Keratinocyte (primary cell): ENCODE results near the gene ZCCHC17. TPM values are rescaled to one million over a fixed set of nuclear protein-coding genes. Genes with fewer than 3 reads are reported as not detected.

Experiments used
- DNase-seq: peaks from one replicate; pipeline ENCODE4 v3.0.0-alpha.2; 2011; ENCODE audit warnings: low read depth, missing footprints, low spot score
- FAIRE-seq: peaks from 2 replicates; lab custom pipeline; 2011; peaks lifted over from hg19 to GRCh38; lab: Jason Lieb, UNC
- H2AFZ ChIP-seq: 2 replicates; pipeline ENCODE4 v1.6.0; 2012; ENCODE audit warnings: low read length, control low read depth, inconsistent platforms; ENCODE audit not compliant: control insufficient read depth
- H3K27ac ChIP-seq: 2 replicates; pipeline ENCODE4 v1.5.1; 2011; ENCODE audit warnings: low read length; ENCODE audit not compliant: control insufficient read depth, insufficient read depth
- H3K27me3 ChIP-seq: 3 replicates; pipeline ENCODE4 v1.6.0; 2011; ENCODE audit warnings: low read length; ENCODE audit not compliant: control insufficient read depth, insufficient read depth; ENCODE audit errors: extremely low read depth
- H3K36me3 ChIP-seq, 2 experiments: 2 replicates in 1 of 2; 3 replicates in 1 of 2; pipeline ENCODE4 v1.5.1; 2011; ENCODE audit warnings: low read length in 2 of 2, mild to moderate bottlenecking in 1 of 2; ENCODE audit not compliant: control insufficient read depth in 2 of 2, insufficient read depth in 2 of 2; ENCODE audit errors: extremely low read depth in 1 of 2
- H3K4me1 ChIP-seq: 3 replicates; pipeline ENCODE4 v1.5.1; 2011; ENCODE audit warnings: low read length; ENCODE audit not compliant: control insufficient read depth, insufficient read depth; ENCODE audit errors: extremely low read depth
- H3K4me2 ChIP-seq: 3 replicates; pipeline ENCODE4 v1.6.0; 2011; ENCODE audit warnings: low read depth, low read length; ENCODE audit not compliant: control insufficient read depth, insufficient read depth; ENCODE audit errors: extremely low read depth
- H3K4me3 ChIP-seq, 3 experiments: fragments of 200-600 bp in 1 of 3; sonication (generic) in 1 of 3; 2 replicates in 2 of 3; 3 replicates in 1 of 3; pipeline ENCODE4 v1.5.1; 2011 to 2016; ENCODE audit warnings: low read length in 3 of 3, mild to moderate bottlenecking in 3 of 3, control low read depth in 2 of 3, inconsistent platforms in 1 of 3, low read depth in 1 of 3, mixed read lengths in 1 of 3, mixed run types in 1 of 3, moderate library complexity in 1 of 3; ENCODE audit not compliant: control insufficient read depth in 2 of 3, insufficient read depth in 2 of 3; ENCODE audit errors: extremely low read depth in 1 of 3
- H3K79me2 ChIP-seq: 2 replicates; pipeline ENCODE4 v1.6.0; 2012; ENCODE audit warnings: low read length; ENCODE audit not compliant: control insufficient read depth, insufficient read depth
- H3K9ac ChIP-seq: 3 replicates; pipeline ENCODE4 v1.6.0; 2011; ENCODE audit warnings: low read length; ENCODE audit not compliant: control insufficient read depth, insufficient read depth; ENCODE audit errors: extremely low read depth
- H3K9me1 ChIP-seq: 3 replicates; pipeline ENCODE4 v1.6.0; 2011; ENCODE audit warnings: low read length; ENCODE audit not compliant: control insufficient read depth, insufficient read depth; ENCODE audit errors: extremely low read depth
- H3K9me3 ChIP-seq: 2 replicates; pipeline ENCODE4 v1.5.1; 2012; ENCODE audit warnings: low read depth, low read length; ENCODE audit not compliant: control insufficient read depth
- H4K20me1 ChIP-seq: 3 replicates; pipeline ENCODE4 v1.6.0; 2011; ENCODE audit warnings: low read length; ENCODE audit not compliant: control insufficient read depth, insufficient read depth; ENCODE audit errors: extremely low read depth
- EZH2 ChIP-seq: IDR thresholded peaks from one replicate; pipeline ENCODE4 v1.6.1; 2012; ENCODE audit warnings: inconsistent platforms, mild to moderate bottlenecking, low read length, moderate library complexity
- dilution Hi-C: fragments of 300-500 bp; cut with MboI; formaldehyde crosslinking; loops from one replicate; pipeline ENCODE4 v1.7.0; 2020; ENCODE audit warnings: low sequenced_read_pairs; ENCODE audit not compliant: extremely low pct_ligation_motif_present
- polyA plus RNA-seq, 5 experiments: library from polyadenylated mRNA; depleted of rRNA in 3 of 5; stranded (reverse) in 3 of 5; stranded (forward) in 1 of 5; unstranded in 1 of 5; fragments of >200 nt; gene quantifications; 1 replicate in 1 of 5; 2 replicates in 3 of 5; 3 replicates in 1 of 5; pipeline versions ENCODE4 v1.2.1 to v1.2.3, GENCODE V29; 2011 to 2012; ENCODE audit warnings: missing spikeins in 2 of 5, low read depth in 1 of 5, low replicate concordance in 1 of 5
- TF ChIP-seq, protein P1 (sequence below), 3 experiments: IDR thresholded peaks in 1 of 3; conservative IDR thresholded peaks in 1 of 3; optimal IDR thresholded peaks in 1 of 3; 2 replicates in 2 of 3; 3 replicates in 1 of 3; pipeline versions ENCODE3 to v1.5.1; 2011; ENCODE audit warnings: low read length in 3 of 3, mild to moderate bottlenecking in 3 of 3, moderate library complexity in 2 of 3, control low read depth in 1 of 3, inconsistent platforms in 1 of 3; ENCODE audit not compliant: insufficient read depth in 2 of 3; ENCODE audit errors: extremely low read depth in 1 of 3

Gene ZCCHC17
- polyA plus RNA-seq, 1 donor (not counting 4 experiments of a cell fraction or from before 2014, with no cell fraction given) = 70.0 TPM

DNA sequence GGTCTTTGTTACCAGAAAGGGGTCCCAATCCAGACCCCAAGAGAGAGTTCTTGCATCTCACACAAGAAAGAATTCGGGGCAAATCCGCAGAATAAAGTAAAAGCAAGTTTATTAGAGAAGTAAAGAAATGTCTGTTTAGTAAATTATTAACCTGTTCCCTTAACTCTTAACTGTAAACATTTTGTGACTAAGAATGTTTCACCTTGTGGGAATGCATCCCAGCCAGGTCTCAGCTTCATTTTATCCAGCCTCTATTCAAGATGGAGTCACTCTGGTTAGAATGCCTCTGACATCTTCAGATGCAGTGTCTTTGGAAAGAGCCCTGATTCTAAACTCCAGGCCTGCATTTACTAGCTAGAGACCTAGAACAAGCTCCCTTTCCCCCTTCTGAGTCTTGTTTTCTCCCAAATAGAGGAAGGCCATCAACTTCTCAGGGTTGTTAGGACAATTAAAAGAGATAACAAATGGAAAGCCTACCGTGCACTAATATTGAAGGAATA lies 80.6 kb downstream of the ZCCHC17 start:
- FAIRE-seq (no peak), DNase-seq (no peak)
- Histone ChIP-seq H3K9me3 (no peaks in the 10 kb centered on the region), H3K9me1 (no peaks in the 10 kb centered on the region), H3K9ac (no peak overlapping the region), H3K4me2 (no peak overlapping the region), H3K36me3 (no peaks in the 10 kb centered on the region), H3K79me2 (no peaks in the 10 kb centered on the region), H2AFZ (no peak overlapping the region), H3K4me3 (no peak overlapping the region), H4K20me1 (no peaks in the 10 kb centered on the region), H3K27ac (no peak overlapping the region), H3K27me3 (no peaks in the 10 kb centered on the region), H3K4me1 (peaks cover 19% of the 10 kb centered on the region)
- dilution Hi-C loops = no loop called here
- TF ChIP-seq, protein P1, sequence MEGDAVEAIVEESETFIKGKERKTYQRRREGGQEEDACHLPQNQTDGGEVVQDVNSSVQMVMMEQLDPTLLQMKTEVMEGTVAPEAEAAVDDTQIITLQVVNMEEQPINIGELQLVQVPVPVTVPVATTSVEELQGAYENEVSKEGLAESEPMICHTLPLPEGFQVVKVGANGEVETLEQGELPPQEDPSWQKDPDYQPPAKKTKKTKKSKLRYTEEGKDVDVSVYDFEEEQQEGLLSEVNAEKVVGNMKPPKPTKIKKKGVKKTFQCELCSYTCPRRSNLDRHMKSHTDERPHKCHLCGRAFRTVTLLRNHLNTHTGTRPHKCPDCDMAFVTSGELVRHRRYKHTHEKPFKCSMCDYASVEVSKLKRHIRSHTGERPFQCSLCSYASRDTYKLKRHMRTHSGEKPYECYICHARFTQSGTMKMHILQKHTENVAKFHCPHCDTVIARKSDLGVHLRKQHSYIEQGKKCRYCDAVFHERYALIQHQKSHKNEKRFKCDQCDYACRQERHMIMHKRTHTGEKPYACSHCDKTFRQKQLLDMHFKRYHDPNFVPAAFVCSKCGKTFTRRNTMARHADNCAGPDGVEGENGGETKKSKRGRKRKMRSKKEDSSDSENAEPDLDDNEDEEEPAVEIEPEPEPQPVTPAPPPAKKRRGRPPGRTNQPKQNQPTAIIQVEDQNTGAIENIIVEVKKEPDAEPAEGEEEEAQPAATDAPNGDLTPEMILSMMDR (optimal IDR thresholded peaks at IDR 0.05 in 1 of 3, IDR thresholded peaks at IDR 0.05 in 1 of 3, conservative IDR thresholded peaks at IDR 0.05 in 1 of 3; ENCODE audit: extremely low read depth in 1 of 3, insufficient read depth in 2 of 3, low read length in 3 of 3) = no peak
- no peak for TF ChIP-seq EZH2

DNA sequence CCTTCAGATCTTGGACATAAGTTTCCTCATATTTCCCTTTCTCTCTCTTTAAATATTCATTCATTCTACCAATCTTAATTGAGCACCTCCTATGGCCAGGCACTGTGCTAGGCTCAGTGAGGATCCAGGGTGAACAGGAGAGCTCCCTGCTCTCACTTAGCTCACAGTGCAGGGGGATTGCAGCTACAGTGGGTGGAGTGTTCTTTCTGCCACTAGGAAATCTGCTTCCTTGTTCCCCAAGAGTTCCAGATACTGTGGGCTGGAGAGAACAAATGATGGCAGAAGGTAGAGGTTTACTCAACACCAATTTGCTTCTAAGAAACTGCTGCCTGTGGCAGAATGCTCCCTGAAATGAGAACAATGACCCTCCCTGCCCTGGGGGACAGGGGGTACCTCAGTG lies 81.2 kb downstream of the ZCCHC17 start:
- Histone ChIP-seq H2AFZ (no peak overlapping the region), H3K79me2 (no peaks in the 10 kb centered on the region), H3K9me3 (no peaks in the 10 kb centered on the region), H3K27me3 (no peaks in the 10 kb centered on the region), H3K36me3 (no peaks in the 10 kb centered on the region), H3K4me2 (no peak overlapping the region), H3K27ac (no peak overlapping the region), H4K20me1 (no peaks in the 10 kb centered on the region), H3K4me3 (no peak overlapping the region), H3K9me1 (no peaks in the 10 kb centered on the region), H3K9ac (no peak overlapping the region), H3K4me1 (peaks cover 14% of the 10 kb centered on the region)
- dilution Hi-C loops = no loop called here
- TF ChIP-seq, protein P1 (optimal IDR thresholded peaks at IDR 0.05 in 1 of 3, IDR thresholded peaks at IDR 0.05 in 1 of 3, conservative IDR thresholded peaks at IDR 0.05 in 1 of 3; ENCODE audit: extremely low read depth in 1 of 3, insufficient read depth in 2 of 3, low read length in 3 of 3) = no peak
- TF ChIP-seq EZH2 = no peak
- FAIRE-seq = no peak
- no peak for DNase-seq
